Endothelial cell of umbilical vein (primary cell): ENCODE measurements around the gene FOXD3. TPM values are rescaled to one million over a fixed set of nuclear protein-coding genes. Genes with fewer than 3 reads are reported as not detected.

Source experiments
- BruUV-seq: library from RNA; stranded (reverse); fragments of 400-500 nt; replicated peaks from 2 replicates; lab custom pipeline; 2021; lab: Mats Ljungman, UMichigan
- CTCF ChIA-PET: fragments of 300-600, 350-600 bp; sonication (Branson Sonifier 250); formaldehyde crosslinking; loops from one replicate; lab custom pipeline; 2021; ENCODE audit warnings: antibody characterized with exemption, inconsistent platforms; lab: Charles Lee
- POLR2A ChIA-PET: fragments of 300-600, 350-600 bp; sonication (Branson Sonifier 250); formaldehyde crosslinking; loops from one replicate; lab custom pipeline; 2021; ENCODE audit warnings: antibody characterized with exemption, inconsistent platforms; lab: Charles Lee
- DNase-seq: peaks from one replicate; pipeline ENCODE4 v3.0.0-alpha.2; 2011; ENCODE audit warnings: low read depth, low spot score
- FAIRE-seq: peaks from 2 replicates; lab custom pipeline; 2011; peaks lifted over from hg19 to GRCh38; lab: Jason Lieb, UNC
- H2AFZ ChIP-seq: 2 replicates; pipeline ENCODE4 v1.6.0; 2012; ENCODE audit warnings: low read depth, low read length, control low read depth, inconsistent platforms
- H3K27ac ChIP-seq: 2 replicates; pipeline ENCODE4 v1.5.1; 2011; ENCODE audit warnings: low read depth, mild to moderate bottlenecking, control low read depth, low read length, moderate library complexity; ENCODE audit not compliant: insufficient read depth
- H3K27me3 ChIP-seq, 2 experiments: 2 replicates each; pipeline versions ENCODE4 v1.6.0 to v1.6.1; 2011; ENCODE audit warnings: low read length in 2 of 2, mixed read lengths in 1 of 2; ENCODE audit not compliant: control insufficient read depth in 2 of 2, insufficient read depth in 2 of 2
- H3K36me3 ChIP-seq, 2 experiments: 2 replicates in 1 of 2; 3 replicates in 1 of 2; pipeline ENCODE4 v1.5.1; 2011; ENCODE audit warnings: low read length in 2 of 2, mild to moderate bottlenecking in 1 of 2, moderate library complexity in 1 of 2; ENCODE audit not compliant: control insufficient read depth in 2 of 2, insufficient read depth in 2 of 2; ENCODE audit errors: extremely low read depth in 1 of 2
- H3K4me1 ChIP-seq: 3 replicates; pipeline ENCODE4 v1.5.1; 2011; ENCODE audit warnings: mild to moderate bottlenecking, low read length; ENCODE audit not compliant: control insufficient read depth, insufficient read depth; ENCODE audit errors: extremely low read depth
- H3K4me2 ChIP-seq: 2 replicates; pipeline ENCODE4 v1.6.1; 2011; ENCODE audit warnings: low read length, control low read depth, mixed read lengths; ENCODE audit not compliant: insufficient read depth
- H3K4me3 ChIP-seq, 3 experiments: fragments of 200-600 bp in 1 of 3; sonication (generic), shearing (Covaris generic) in 1 of 3; replicated peaks in 1 of 3; 2 replicates each; pipeline ENCODE4 v1.5.1; 2011 to 2016; ENCODE audit warnings: control low read depth in 3 of 3, low read length in 3 of 3, mild to moderate bottlenecking in 2 of 3, inconsistent platforms in 1 of 3, low read depth in 1 of 3, moderate library complexity in 1 of 3; ENCODE audit not compliant: insufficient read depth in 1 of 3
- H3K79me2 ChIP-seq: 2 replicates; pipeline ENCODE4 v1.6.0; 2012; ENCODE audit warnings: low read length, inconsistent platforms; ENCODE audit not compliant: control insufficient read depth, insufficient read depth
- H3K9ac ChIP-seq: replicated peaks from 2 replicates; pipeline ENCODE3; 2011; ENCODE audit warnings: low read length, control low read depth; ENCODE audit not compliant: insufficient read depth; ENCODE audit errors: extremely low read depth
- H3K9me1 ChIP-seq: replicated peaks from 3 replicates; pipeline ENCODE4 v1.6.0; 2011; ENCODE audit warnings: mild to moderate bottlenecking, low read length; ENCODE audit not compliant: control insufficient read depth, insufficient read depth; ENCODE audit errors: extremely low read depth
- H3K9me3 ChIP-seq: replicated peaks from 2 replicates; pipeline ENCODE4 v1.5.1; 2012; ENCODE audit warnings: low read length, inconsistent platforms; ENCODE audit not compliant: control insufficient read depth, insufficient read depth
- H4K20me1 ChIP-seq: replicated peaks from 2 replicates; pipeline ENCODE3; 2011; ENCODE audit warnings: mild to moderate bottlenecking, low read length; ENCODE audit not compliant: control insufficient read depth, insufficient read depth; ENCODE audit errors: extremely low read depth
- CTCF ChIP-seq, 2 donors: IDR thresholded peaks; 1 replicate in 1 of 2; 2 replicates in 1 of 2; pipeline ENCODE4 v1.5.1; 2011; ENCODE audit warnings: low read length in 2 of 2, mild to moderate bottlenecking in 2 of 2, moderate library complexity in 2 of 2, control low read depth in 1 of 2, inconsistent platforms in 1 of 2, low read depth in 1 of 2; ENCODE audit not compliant: insufficient read depth in 1 of 2; ENCODE audit errors: extremely low read depth in 1 of 2
- EZH2 ChIP-seq: IDR thresholded peaks from 2 replicates; pipeline ENCODE4 v1.6.1; 2012; ENCODE audit warnings: borderline replicate concordance, low read depth, mild to moderate bottlenecking, moderate library complexity, low read length, inconsistent platforms; ENCODE audit not compliant: severe bottlenecking
- FOS ChIP-seq: IDR thresholded peaks from 2 replicates; pipeline ENCODE4 v1.6.1; 2011; ENCODE audit warnings: mild to moderate bottlenecking, low read length, moderate library complexity, borderline replicate concordance; ENCODE audit not compliant: insufficient read depth
- GATA2 ChIP-seq: IDR thresholded peaks from 2 replicates; pipeline ENCODE4 v1.7.0; 2011; ENCODE audit warnings: low read depth, mild to moderate bottlenecking, moderate library complexity, mixed read lengths, low read length; ENCODE audit not compliant: insufficient read length, insufficient read depth
- JUN ChIP-seq: IDR thresholded peaks from 2 replicates; pipeline ENCODE4 v1.6.1; 2011; ENCODE audit warnings: borderline replicate concordance, low read depth; ENCODE audit not compliant: insufficient read length, insufficient read depth
- MAX ChIP-seq: IDR thresholded peaks from 2 replicates; pipeline ENCODE4 v1.6.1; 2011; ENCODE audit not compliant: insufficient read depth, insufficient read length
- MYC ChIP-seq: IDR thresholded peaks from one replicate; pipeline ENCODE4 v1.6.1; 2011; ENCODE audit warnings: mild to moderate bottlenecking, low read depth, low read length
- POLR2A ChIP-seq: IDR thresholded peaks from 2 replicates; pipeline ENCODE4 v1.6.1; 2012; ENCODE audit warnings: low read depth, mild to moderate bottlenecking, control low read depth, low read length
- POLR2AphosphoS5 ChIP-seq: IDR thresholded peaks from 2 replicates; pipeline ENCODE4 v1.6.1; 2012; ENCODE audit warnings: low read depth, mild to moderate bottlenecking, control low read depth, low read length, moderate library complexity; ENCODE audit not compliant: insufficient read depth
- dilution Hi-C: fragments of 300-500 bp; cut with MboI; formaldehyde crosslinking; loops from one replicate; pipeline ENCODE4 v1.15.0; 2019; ENCODE audit warnings: low sequenced_read_pairs; ENCODE audit not compliant: extremely low pct_ligation_motif_present
- intact Hi-C: fragments of 100-400 bp; cut with micrococcal nuclease; formaldehyde crosslinking; loops from one replicate; pipeline ENCODE4 v1.10.0; 2022
- polyA plus RNA-seq, 4 experiments: library from polyadenylated mRNA; depleted of rRNA in 3 of 4; stranded (reverse) in 3 of 4; unstranded in 1 of 4; fragments of >200 nt; gene quantifications; 2 replicates each; pipeline versions ENCODE4 v1.2.1 to v1.2.3, GENCODE V29; 2011 to 2012; ENCODE audit warnings: missing spikeins in 1 of 4
- total RNA-seq: library from RNA; stranded (reverse); gene quantifications from 2 replicates; pipeline ENCODE4 v1.2.3, GENCODE V29; 2021

Gene FOXD3
- total and polyA plus RNA-seq, 2 donors (not counting 3 experiments of a cell fraction or from before 2014, with no cell fraction given), result not detected

- dilution Hi-C loops, result no loop called here
Measured at GRCh38 chr1:63328781-63329180, 6.4 kb downstream of the FOXD3 start.

More at GRCh38 chr1:63328781-63329180, 6.4 kb downstream of the FOXD3 start:
- H2AFZ ChIP-seq, result no peak overlapping the region
- H3K36me3 ChIP-seq, result no peaks in the 10 kb centered on the region
- H3K4me2 ChIP-seq, result no peak overlapping the region
- no peaks in the 10 kb centered on the region for H3K4me1 ChIP-seq
- H3K27me3 ChIP-seq, result peaks cover 78 to 100% of the 10 kb centered on the region in 2 experiments
- H3K9me1 ChIP-seq, result no peaks in the 10 kb centered on the region
- no peak for FAIRE-seq
- intact Hi-C loops, result loop anchor here (2.0 kb wide), 1 partner anchor 38 kb away; the partner anchor contains the start of gene ALG6
- TF ChIP-seq GATA2, result no peak
- no peak for TF ChIP-seq JUN
- no peak for TF ChIP-seq MAX
- no peak for TF ChIP-seq POLR2AphosphoS5
- no peak for TF ChIP-seq POLR2A
- no peak for TF ChIP-seq FOS
- TF ChIP-seq CTCF (IDR thresholded peaks at IDR 0.05; ENCODE audit: extremely low read depth in 1 of 2, insufficient read depth in 1 of 2, low read depth in 1 of 2, low read length in 2 of 2), result no peak
- TF ChIP-seq MYC, result no peak
- TF ChIP-seq EZH2, result no peak
- no TSS peak for BruUV-seq
- POLR2A ChIA-PET, result no interaction called here
- H3K27ac ChIP-seq, result no peak overlapping the region
- no peak for DNase-seq
- no peaks in the 10 kb centered on the region for H3K79me2 ChIP-seq
- peaks cover 9% of the 10 kb centered on the region for H4K20me1 ChIP-seq
- H3K4me3 ChIP-seq, result no peak overlapping the region
- H3K9me3 ChIP-seq, result no peaks in the 10 kb centered on the region
- no peak overlapping the region for H3K9ac ChIP-seq
- CTCF ChIA-PET, result interaction anchor here (1.9 to 2.0 kb wide), 2 partner anchors 112 to 209 kb away, joined by 7 to 14 read pairs; no protein-coding TSS in a partner anchor
